Karpas-422 (cell line): ENCODE measurements around the gene PCYT2. TPM values are rescaled to one million over a fixed set of nuclear protein-coding genes. Genes with fewer than 3 reads are reported as not detected.

Experiments used
- DNase-seq: peaks from one replicate; pipeline ENCODE4 v3.0.0-alpha.2; 2015
- H2AFZ ChIP-seq: fragments of 200-600 bp; sonication (generic); 2 replicates; pipeline ENCODE4 v1.6.1; 2014; ENCODE audit warnings: antibody characterized with exemption, low read length, mixed read lengths
- H3K27ac ChIP-seq: fragments of 200-600 bp; sonication (generic); 2 replicates; pipeline ENCODE4 v1.5.1; 2014; ENCODE audit warnings: mild to moderate bottlenecking, low read length, moderate library complexity
- H3K27me3 ChIP-seq: fragments of 200-600 bp; sonication (generic); 2 replicates; pipeline ENCODE4 v1.6.1; 2014; ENCODE audit warnings: low read length, mixed read lengths
- H3K36me3 ChIP-seq: fragments of 200-600 bp; sonication (generic); 2 replicates; pipeline ENCODE4 v1.6.1; 2014; ENCODE audit warnings: low read length, mixed read lengths; ENCODE audit not compliant: insufficient read depth
- H3K4me1 ChIP-seq: fragments of 200-600 bp; sonication (generic); 2 replicates; pipeline ENCODE4 v1.6.1; 2014; ENCODE audit warnings: mild to moderate bottlenecking, low read length, mixed read lengths
- H3K4me2 ChIP-seq: fragments of 200-600 bp; sonication (generic); 2 replicates; pipeline ENCODE4 v1.6.1; 2014; ENCODE audit warnings: low read length, low read depth, mild to moderate bottlenecking; ENCODE audit not compliant: poor library complexity, severe bottlenecking
- H3K4me3 ChIP-seq: fragments of 200-600 bp; sonication (generic); 2 replicates; pipeline ENCODE4 v1.5.1; 2014; ENCODE audit warnings: mild to moderate bottlenecking, antibody characterized with exemption, low read length, mixed read lengths
- H3K79me2 ChIP-seq: fragments of 200-600 bp; sonication (generic); 2 replicates; pipeline ENCODE4 v1.6.1; 2014; ENCODE audit warnings: mild to moderate bottlenecking, low read length, mixed read lengths
- H3K9ac ChIP-seq: fragments of 200-600 bp; sonication (generic); 2 replicates; pipeline ENCODE4 v1.6.0; 2014; ENCODE audit warnings: low read length
- H3K9me2 ChIP-seq: fragments of 200-600 bp; sonication (generic), shearing (Covaris generic); replicated peaks from 2 replicates; pipeline ENCODE4 v1.6.0; 2014; ENCODE audit warnings: mild to moderate bottlenecking, low read length, moderate library complexity; ENCODE audit not compliant: insufficient read depth
- H3K9me3 ChIP-seq: fragments of 300-700, 200-600 bp; sonication (generic); 2 replicates; pipeline ENCODE4 v1.6.1; 2014; ENCODE audit warnings: low read length, mixed read lengths
- H4K20me1 ChIP-seq: fragments of 200-600 bp; sonication (generic); 2 replicates; pipeline ENCODE4 v1.6.1; 2014; ENCODE audit warnings: mild to moderate bottlenecking, antibody characterized with exemption, low read length, low read depth; ENCODE audit not compliant: insufficient read depth
- total RNA-seq: library from RNA; depleted of rRNA; stranded (reverse); fragments of >200 nt; shearing (Covaris generic); gene quantifications from 2 replicates; pipeline ENCODE4 v1.2.3, GENCODE V29; 2014; ENCODE audit warnings: low replicate concordance

PCYT2 gene
- total RNA-seq, 1 experiment from 2014 or later = 20.9 TPM

GRCh38 chr17:81948635-81949378, 37.6 kb upstream of the PCYT2 start:
- Histone ChIP-seq H2AFZ (no peak overlapping the region), H3K79me2 (no peaks in the 10 kb centered on the region), H3K27me3 (no peaks in the 10 kb centered on the region), H3K4me3 (no peak overlapping the region), H3K9me2 (no peaks in the 10 kb centered on the region), H3K4me2 (no peak overlapping the region), H3K27ac (no peak overlapping the region), H3K9me3 (no peaks in the 10 kb centered on the region), H4K20me1 (no peaks in the 10 kb centered on the region), H3K9ac (no peak overlapping the region), H3K4me1 (no peaks in the 10 kb centered on the region), H3K36me3 (no peaks in the 10 kb centered on the region)
- no peak for DNase-seq

GRCh38 chr17:81947189-81947588, 36.0 kb upstream of the PCYT2 start, which contains the start of gene MYADML2:
Gene MYADML2 (minus strand): TSS chr17:81947233. CDS start chr17:81941741, 5,492 bp downstream.
- H3K4me3 ChIP-seq = no peak within 1 kb of the TSS
- H3K4me2 ChIP-seq = no peak within 1 kb of the TSS
- H3K9ac ChIP-seq = no peak within 1 kb of the TSS
- no peaks in the 10 kb centered on the region for H3K36me3 ChIP-seq
- H4K20me1 ChIP-seq = no peaks in the 10 kb centered on the region
- H3K9me3 ChIP-seq = no peaks in the 10 kb centered on the region
- H3K9me2 ChIP-seq = no peaks in the 10 kb centered on the region
- DNase-seq = no peak
- no peak within 1 kb of the TSS for H2AFZ ChIP-seq
- peaks cover under 1% of the 10 kb centered on the region for H3K4me1 ChIP-seq
- no peaks in the 10 kb centered on the region for H3K79me2 ChIP-seq
- no peaks in the 10 kb centered on the region for H3K27me3 ChIP-seq
- no peak within 1 kb of the TSS for H3K27ac ChIP-seq

- H4K20me1 ChIP-seq = no peaks in the 10 kb centered on the region
- H3K4me2 ChIP-seq = no peak overlapping the region
- H3K27ac ChIP-seq = no peak overlapping the region
- no peaks in the 10 kb centered on the region for H3K36me3 ChIP-seq
- H2AFZ ChIP-seq = no peak overlapping the region
- H3K9ac ChIP-seq = no peak overlapping the region
- no peaks in the 10 kb centered on the region for H3K9me2 ChIP-seq
- no peaks in the 10 kb centered on the region for H3K9me3 ChIP-seq
- H3K27me3 ChIP-seq = no peaks in the 10 kb centered on the region
- H3K4me1 ChIP-seq = peaks cover 11% of the 10 kb centered on the region
- no peak overlapping the region for H3K4me3 ChIP-seq
- no peak for DNase-seq
- H3K79me2 ChIP-seq = no peaks in the 10 kb centered on the region
Measured at GRCh38 chr17:81944858-81945257, 33.7 kb upstream of the PCYT2 start.

- Histone ChIP-seq H3K27me3 (no peaks in the 10 kb centered on the region), H3K4me1 (peaks cover 11% of the 10 kb centered on the region), H3K4me2 (no peak overlapping the region), H2AFZ (no peak overlapping the region), H3K9me3 (no peaks in the 10 kb centered on the region), H3K27ac (no peak overlapping the region), H3K4me3 (no peak overlapping the region), H3K9ac (no peak overlapping the region), H3K79me2 (no peaks in the 10 kb centered on the region), H4K20me1 (no peaks in the 10 kb centered on the region), H3K9me2 (no peaks in the 10 kb centered on the region), H3K36me3 (no peaks in the 10 kb centered on the region)
- no peak for DNase-seq
Measured at GRCh38 chr17:81942167-81942553, 31.0 kb upstream of the PCYT2 start.

GRCh38 chr17:81941484-81942166, 30.4 kb upstream of the PCYT2 start:
- no peaks in the 10 kb centered on the region for H4K20me1 ChIP-seq
- H3K27ac ChIP-seq = no peak overlapping the region
- H3K4me3 ChIP-seq = peak overlapping the region; percentile 15; the same call in 1 of the 2 replicates
- H3K36me3 ChIP-seq = no peaks in the 10 kb centered on the region
- H3K4me1 ChIP-seq = peaks cover 11% of the 10 kb centered on the region
- H3K9me2 ChIP-seq = no peaks in the 10 kb centered on the region
- no peak overlapping the region for H3K9ac ChIP-seq
- no peak overlapping the region for H3K4me2 ChIP-seq
- peak; percentile 59 for DNase-seq
- no peaks in the 10 kb centered on the region for H3K79me2 ChIP-seq
- H2AFZ ChIP-seq = no peak overlapping the region
- no peaks in the 10 kb centered on the region for H3K9me3 ChIP-seq
- no peaks in the 10 kb centered on the region for H3K27me3 ChIP-seq

- H3K27me3 ChIP-seq = no peaks in the 10 kb centered on the region
- H3K9me3 ChIP-seq = no peaks in the 10 kb centered on the region
- H3K9me2 ChIP-seq = no peaks in the 10 kb centered on the region
- no peak overlapping the region for H2AFZ ChIP-seq
- no peaks in the 10 kb centered on the region for H4K20me1 ChIP-seq
- no peaks in the 10 kb centered on the region for H3K36me3 ChIP-seq
- no peak overlapping the region for H3K4me3 ChIP-seq
- peaks cover 11% of the 10 kb centered on the region for H3K4me1 ChIP-seq
- H3K27ac ChIP-seq = no peak overlapping the region
- DNase-seq = no peak
- no peak overlapping the region for H3K4me2 ChIP-seq
- no peak overlapping the region for H3K9ac ChIP-seq
- no peaks in the 10 kb centered on the region for H3K79me2 ChIP-seq
Measured at GRCh38 chr17:81940538-81941483, 29.6 kb upstream of the PCYT2 start.

GRCh38 chr17:81939881-81940385, 28.7 kb upstream of the PCYT2 start:
- Histone ChIP-seq H3K4me1 (peaks cover 11% of the 10 kb centered on the region), H3K36me3 (no peaks in the 10 kb centered on the region), H3K4me2 (no peak overlapping the region), H4K20me1 (no peaks in the 10 kb centered on the region), H3K9me3 (no peaks in the 10 kb centered on the region), H3K27me3 (no peaks in the 10 kb centered on the region), H3K27ac (no peak overlapping the region), H2AFZ (no peak overlapping the region), H3K9me2 (no peaks in the 10 kb centered on the region), H3K4me3 (no peak overlapping the region), H3K9ac (no peak overlapping the region), H3K79me2 (no peaks in the 10 kb centered on the region)
- no peak for DNase-seq
